Cerebellar nuclear complex (tissue), 1 donor: ENCODE measurements around the gene DOCK6.

Source experiments
- DNase-seq, 2 experiments: peaks; one replicate each; lab custom pipeline; 2025; lab: John Stamatoyannopoulos, UW

Gene DOCK6

GRCh38 chr19:11244846-11245589, 17.3 kb downstream of the DOCK6 start:
- no peak for DNase-seq

GRCh38 chr19:11243798-11244169, 18.5 kb downstream of the DOCK6 start:
- no peak for DNase-seq

GRCh38 chr19:11242864-11243797, 19.2 kb downstream of the DOCK6 start:
- no peak for DNase-seq

- no peak for DNase-seq
These were observed 20.3 kb downstream of the DOCK6 start for GRCh38 chr19:11242025-11242424.

- DNase-seq, result no peak
These were observed 22.3 kb downstream of the DOCK6 start for GRCh38 chr19:11240008-11240444.

GRCh38 chr19:11239377-11240000, 22.8 kb downstream of the DOCK6 start, which contains the start of gene ANGPTL8:
Gene ANGPTL8 (plus strand): TSS chr19:11239619. CDS start chr19:11239638, 19 bp downstream.
- no peak for DNase-seq

- no peak for DNase-seq
These were observed 23.4 kb downstream of the DOCK6 start for GRCh38 chr19:11238781-11239376.

GRCh38 chr19:11238041-11238440, 24.3 kb downstream of the DOCK6 start:
- no peak for DNase-seq

- no peak for DNase-seq
These were observed 25.0 kb downstream of the DOCK6 start for GRCh38 chr19:11237321-11237720.

- no peak for DNase-seq
These were observed 25.7 kb downstream of the DOCK6 start for GRCh38 chr19:11236324-11237301.

- no peak for DNase-seq
These were observed 27.7 kb downstream of the DOCK6 start for GRCh38 chr19:11234486-11235075.

GRCh38 chr19:11233073-11233472, 29.3 kb downstream of the DOCK6 start:
- no peak for DNase-seq

GRCh38 chr19:11232555-11232954, 29.8 kb downstream of the DOCK6 start:
- no peak for DNase-seq

- DNase-seq, result no peak
These were observed 31.5 kb downstream of the DOCK6 start for GRCh38 chr19:11230621-11231386.

- DNase-seq, result no peak
These were observed 35.0 kb downstream of the DOCK6 start for GRCh38 chr19:11227195-11227886.

GRCh38 chr19:11226716-11227166, 35.6 kb downstream of the DOCK6 start:
- no peak for DNase-seq

GRCh38 chr19:11225815-11226214, 36.5 kb downstream of the DOCK6 start:
- no peak for DNase-seq

- DNase-seq, result no peak
These were observed 37.2 kb downstream of the DOCK6 start for GRCh38 chr19:11225172-11225571.

GRCh38 chr19:11224429-11224828, 37.9 kb downstream of the DOCK6 start:
- DNase-seq, result no peak
